ENCODE measurements around the gene NELFA.

Gene NELFA

DNA sequence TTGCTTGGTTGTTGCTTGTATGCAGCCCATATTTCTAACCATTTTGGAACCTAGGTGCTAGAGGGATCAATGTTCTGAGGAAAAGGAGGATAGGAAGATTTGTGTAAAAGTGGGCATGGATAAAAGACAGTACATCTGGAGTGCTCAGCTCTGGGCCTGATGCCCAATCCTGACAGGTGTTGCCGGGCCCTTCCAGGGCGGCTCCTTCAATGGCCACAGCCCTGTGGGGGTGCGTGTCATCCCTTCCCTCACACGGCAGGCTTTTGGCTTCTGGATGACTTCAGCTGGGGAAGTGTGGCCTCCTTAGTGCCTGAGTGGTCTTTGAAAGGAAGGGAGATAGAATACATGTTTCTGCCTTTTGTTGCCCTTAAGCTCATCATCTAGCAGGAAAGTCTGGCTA is 47.2 kb downstream of the NELFA start:
- no peak for DNase-seq

DNA sequence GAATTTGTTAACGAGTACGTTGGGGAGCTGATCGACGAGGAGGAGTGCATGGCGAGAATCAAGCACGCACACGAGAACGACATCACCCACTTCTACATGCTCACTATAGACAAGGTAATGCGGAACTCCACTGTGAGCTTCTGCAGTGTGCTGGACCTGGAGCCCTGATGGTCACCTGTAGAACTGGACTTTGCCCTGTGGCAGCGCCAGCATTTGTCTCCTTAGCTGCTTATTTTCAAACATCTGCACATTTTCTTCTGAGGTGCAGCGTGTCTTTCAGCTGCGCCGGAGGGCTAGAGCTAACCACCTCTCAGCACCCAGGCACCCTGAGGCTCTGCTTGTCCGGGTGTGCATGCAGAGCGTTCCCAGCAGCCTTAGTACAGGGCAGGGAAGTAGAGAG is 47.7 kb downstream of the NELFA start:
- DNase-seq: no peak

GRCh38 chr4:1960170-1960825 is 48.5 kb downstream of the NELFA start:
- DNase-seq: no peak

DNA sequence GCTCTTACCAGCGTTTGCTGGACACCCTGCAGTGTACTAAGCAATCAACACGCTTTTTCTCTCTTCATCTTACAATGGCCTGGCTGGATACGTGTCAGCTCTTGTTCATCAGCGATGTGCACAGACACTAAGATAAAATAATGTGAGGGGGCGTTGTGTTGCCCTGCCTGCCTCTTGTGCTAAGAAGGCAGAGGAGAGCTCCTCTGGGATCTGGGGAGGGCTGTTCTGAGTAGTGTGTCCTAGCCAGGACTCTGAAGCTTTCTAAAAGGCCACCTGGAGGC is 49.7 kb downstream of the NELFA start:
- DNase-seq: no peak

GRCh38 chr4:1958276-1959103 is 50.3 kb downstream of the NELFA start:
- DNase-seq: no peak

- DNase-seq: no peak
These were observed 52.1 kb downstream of the NELFA start for GRCh38 chr4:1956631-1957030.

DNA sequence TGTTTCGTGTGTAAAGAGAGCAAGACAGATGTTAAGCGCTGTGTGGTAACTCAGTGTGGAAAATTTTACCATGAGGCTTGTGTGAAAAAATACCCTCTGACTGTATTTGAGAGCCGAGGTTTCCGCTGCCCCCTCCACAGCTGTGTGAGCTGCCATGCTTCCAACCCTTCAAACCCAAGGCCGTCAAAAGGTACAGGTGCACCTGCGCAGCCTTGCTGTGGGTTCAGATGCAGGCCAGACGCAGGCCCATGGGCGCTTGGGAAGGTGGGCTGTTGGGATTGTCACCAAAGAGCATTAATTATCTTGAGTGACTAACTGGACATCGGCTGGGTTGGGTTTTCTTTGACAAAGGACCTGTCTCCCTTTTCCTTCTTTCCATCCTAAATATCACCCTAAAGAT is 55.4 kb downstream of the NELFA start:
- DNase-seq: no peak

DNA sequence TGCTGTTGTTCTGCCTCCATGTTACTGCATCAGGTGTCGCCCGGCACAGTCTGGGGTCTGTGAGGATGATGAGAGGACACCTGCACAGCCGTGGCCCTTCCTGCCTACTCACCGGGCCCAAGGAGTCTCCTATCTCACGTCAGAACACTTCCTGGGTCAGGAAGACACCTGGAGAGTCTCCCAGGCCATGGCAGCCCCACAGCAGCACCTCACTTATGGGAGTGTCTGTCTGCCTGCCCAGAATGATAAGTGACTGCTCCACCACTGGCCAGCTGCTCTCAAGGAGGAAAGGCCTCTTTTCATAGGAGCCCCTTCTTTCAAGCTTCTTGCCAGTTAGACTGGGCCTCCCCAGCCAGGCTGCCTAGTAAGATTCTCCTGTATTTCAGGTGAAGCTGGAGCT is 56.1 kb downstream of the NELFA start:
- DNase-seq: no peak

- DNase-seq: no peak
These were observed 56.6 kb downstream of the NELFA start for GRCh38 chr4:1952058-1952700.

- no peak for DNase-seq
These were observed 58.4 kb downstream of the NELFA start for GRCh38 chr4:1950369-1950768.

DNA sequence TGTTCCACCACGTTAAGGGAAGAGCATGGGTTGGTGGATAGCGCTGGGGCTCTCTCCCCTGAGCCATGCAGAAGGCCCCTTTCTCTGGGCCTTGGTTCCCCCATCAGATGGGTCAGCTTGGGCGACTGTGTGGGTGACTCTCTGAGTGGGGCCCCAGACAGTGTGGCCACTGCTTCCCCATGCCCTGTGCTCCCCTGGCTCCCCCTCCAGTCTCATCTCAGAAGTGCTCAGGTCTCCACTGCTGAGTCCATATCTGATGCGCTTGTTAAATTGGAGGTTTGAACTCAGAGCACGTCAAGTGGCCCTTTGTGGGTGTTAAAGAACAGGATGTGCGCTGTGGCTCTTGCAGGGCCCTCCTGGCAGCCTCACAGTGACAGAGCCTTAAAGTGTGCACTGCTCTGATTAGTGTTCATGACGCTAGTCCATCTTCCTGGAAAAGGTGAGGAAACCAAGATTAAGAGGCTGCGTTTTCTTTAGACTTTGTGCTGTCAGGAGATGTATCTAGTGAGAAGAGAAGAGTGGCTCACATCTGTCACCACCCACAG is 59.8 kb downstream of the NELFA start:
- no peak for DNase-seq

DNA sequence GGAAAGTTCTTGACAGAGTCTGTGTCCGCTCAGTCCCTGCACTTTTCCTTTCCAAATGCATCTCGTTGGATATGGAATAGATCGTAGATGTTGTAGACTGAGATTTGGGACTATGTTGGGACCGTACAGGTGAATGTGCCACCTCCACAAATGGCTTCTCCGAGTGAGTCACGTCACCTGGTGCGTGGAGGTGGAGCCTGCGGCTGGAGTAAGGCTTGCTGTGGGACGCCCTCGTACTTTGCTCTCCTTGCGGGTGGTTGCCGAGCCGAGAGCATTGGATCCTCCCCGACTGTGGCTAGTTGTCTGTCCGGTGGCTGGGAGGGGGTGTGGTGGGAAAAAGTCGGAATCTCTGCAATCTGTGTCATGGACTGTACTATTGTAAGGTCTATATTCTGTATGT is 60.5 kb downstream of the NELFA start:
- no peak for DNase-seq

DNA sequence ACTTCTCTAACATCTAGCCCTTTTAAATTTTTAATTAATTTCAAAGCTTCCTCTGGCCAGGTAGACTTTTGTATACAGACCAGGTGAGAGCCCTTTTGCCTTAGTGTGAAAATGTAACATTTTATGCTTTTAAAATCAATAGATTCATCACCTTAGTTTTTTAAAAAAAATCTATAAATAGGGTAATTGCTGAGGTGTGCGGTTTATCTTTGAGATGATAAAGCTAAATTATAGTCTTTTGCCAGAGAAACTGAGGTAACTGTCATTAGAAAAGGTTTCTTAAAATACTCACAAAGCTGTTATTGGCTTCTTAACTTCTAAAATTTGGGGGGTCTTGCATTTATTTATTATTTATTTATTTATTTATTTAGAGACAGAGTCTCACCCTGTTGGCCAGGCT is 62.9 kb downstream of the NELFA start:
- no peak for DNase-seq

- no peak for DNase-seq
These were observed 63.5 kb downstream of the NELFA start for GRCh38 chr4:1945124-1945895.

- no peak for DNase-seq
These were observed 64.8 kb downstream of the NELFA start for GRCh38 chr4:1943928-1944327.

GRCh38 chr4:1940566-1940965 is 68.2 kb downstream of the NELFA start:
- DNase-seq: no peak

DNA sequence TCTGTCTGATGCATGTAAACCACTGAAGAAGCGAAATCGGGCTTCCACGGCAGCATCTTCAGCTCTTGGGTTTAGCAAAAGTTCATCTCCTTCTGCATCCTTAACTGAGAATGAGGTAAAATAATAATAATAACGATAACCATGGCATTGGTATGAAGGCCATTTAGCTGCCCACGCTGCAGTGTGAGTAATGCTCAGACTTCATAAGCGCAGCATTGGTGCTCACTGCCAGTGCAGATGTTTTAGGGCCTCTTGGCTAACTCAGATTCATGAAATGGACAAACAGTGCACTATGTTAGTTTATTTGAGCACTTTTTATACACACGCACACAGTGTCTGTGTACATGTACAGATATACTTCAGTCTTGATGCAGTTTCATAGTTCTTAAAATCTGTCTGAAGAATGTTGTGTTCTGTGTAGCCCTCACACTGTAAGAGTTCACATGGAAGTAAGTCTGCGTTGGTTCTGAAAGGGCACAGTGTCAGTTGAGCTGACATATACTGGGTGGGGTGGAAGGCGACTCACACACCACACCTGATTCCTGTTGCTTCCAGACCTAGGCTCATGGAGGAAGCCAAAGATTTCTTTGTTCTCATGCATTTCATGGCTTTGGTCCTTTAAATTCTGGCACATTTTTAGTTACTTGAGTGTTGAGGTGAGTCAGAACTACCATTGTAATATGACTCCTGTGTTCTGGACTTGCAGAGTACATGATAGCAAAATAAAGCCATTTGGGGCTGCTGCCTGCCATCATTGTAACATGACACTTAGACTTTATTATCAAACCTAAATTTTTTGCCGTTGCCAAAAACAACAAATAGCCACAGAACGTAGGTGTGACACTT is 68.9 kb downstream of the NELFA start:
- no peak for DNase-seq

GRCh38 chr4:1938027-1938426 is 70.7 kb downstream of the NELFA start:
- no peak for DNase-seq

DNA sequence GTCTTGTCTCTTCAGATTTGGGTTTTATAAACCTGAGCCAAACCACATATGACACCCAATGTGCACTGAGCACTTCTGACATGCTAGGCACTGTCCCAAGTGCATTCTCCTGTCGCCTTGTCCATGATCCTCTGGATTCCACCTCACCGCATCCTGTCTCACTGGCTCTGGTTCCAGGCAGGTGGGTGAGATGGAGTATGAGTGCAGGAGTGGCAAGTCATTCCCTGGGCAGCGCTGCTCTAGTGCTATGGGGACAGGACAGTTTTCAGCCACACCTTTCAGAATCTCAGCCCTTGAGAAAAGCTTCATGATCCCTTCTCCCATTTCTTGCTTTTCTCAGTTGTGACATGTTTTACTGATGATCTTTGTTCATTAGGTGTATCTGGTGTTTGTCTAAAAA is 71.2 kb downstream of the NELFA start:
- no peak for DNase-seq

DNA sequence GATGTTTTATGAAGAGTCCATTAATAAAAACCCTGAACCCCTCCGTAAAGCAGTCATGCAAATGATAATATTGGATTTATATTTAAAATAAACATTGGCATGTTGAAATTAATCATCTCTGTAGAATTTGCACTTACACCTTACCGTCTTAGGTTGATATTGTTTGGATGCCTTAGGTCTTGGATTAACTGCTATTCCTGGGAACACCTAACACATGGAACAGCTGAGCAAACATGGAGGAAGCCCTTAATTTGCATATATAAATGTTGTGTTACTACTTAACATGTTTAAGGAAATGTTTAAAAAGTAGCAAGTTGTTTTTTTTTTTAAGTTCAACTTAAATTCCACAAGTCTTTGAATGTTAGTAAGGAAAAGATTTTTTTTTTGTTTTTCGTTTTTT is 75.1 kb downstream of the NELFA start:
- DNase-seq: no peak

- DNase-seq: no peak
These were observed 76.0 kb downstream of the NELFA start for GRCh38 chr4:1932736-1933135.

Data from right forelimb (tissue), 1 donor.